H9 (cell line): ENCODE data around the gene LZTR1. TPM values are rescaled to one million over a fixed set of nuclear protein-coding genes. Genes with fewer than 3 reads are reported as not detected.

Experiments
- DNase-seq: peaks from one replicate; pipeline ENCODE4 v3.0.0-alpha.2; 2017
- H2AFZ ChIP-seq: one replicate; pipeline ENCODE4 v1.6.1; 2013; ENCODE audit warnings: mild to moderate bottlenecking, low read length, control low read depth, moderate library complexity
- H2AK5ac ChIP-seq: 2 replicates; pipeline ENCODE4 v1.6.1; 2013; ENCODE audit warnings: low read length, control low read depth, mixed read lengths; ENCODE audit not compliant: insufficient read length
- H2BK120ac ChIP-seq: one replicate; pipeline ENCODE4 v1.6.1; 2013; ENCODE audit warnings: low read depth, mild to moderate bottlenecking, low read length, control low read depth, inconsistent platforms; ENCODE audit not compliant: poor library complexity, severe bottlenecking
- H2BK12ac ChIP-seq: 2 replicates; pipeline ENCODE4 v1.6.1; 2013; ENCODE audit warnings: low read length, control low read depth, mixed read lengths, low read depth; ENCODE audit not compliant: insufficient read length
- H2BK15ac ChIP-seq: 2 replicates; pipeline ENCODE4 v1.6.1; 2013; ENCODE audit warnings: low read depth, low read length, control low read depth
- H2BK20ac ChIP-seq: one replicate; pipeline ENCODE4 v1.6.1; 2013; ENCODE audit warnings: low read depth, mild to moderate bottlenecking, low read length, control low read depth, inconsistent platforms; ENCODE audit not compliant: poor library complexity, severe bottlenecking
- H2BK5ac ChIP-seq: 2 replicates; pipeline ENCODE4 v1.6.1; 2013; ENCODE audit warnings: low read length, control low read depth, mixed read lengths; ENCODE audit not compliant: insufficient read length
- H3K14ac ChIP-seq: 2 replicates; pipeline ENCODE4 v1.6.1; 2013; ENCODE audit warnings: low read length, control low read depth; ENCODE audit not compliant: insufficient read depth
- H3K18ac ChIP-seq: 2 replicates; pipeline ENCODE4 v1.6.1; 2013; ENCODE audit warnings: low read depth, mild to moderate bottlenecking, mixed read lengths, low read length, control low read depth; ENCODE audit not compliant: insufficient read length
- H3K23ac ChIP-seq: 2 replicates; pipeline ENCODE4 v1.6.1; 2013; ENCODE audit warnings: low read length, control low read depth, mixed read lengths, low read depth; ENCODE audit not compliant: insufficient read length
- H3K23me2 ChIP-seq: 2 replicates; pipeline ENCODE4 v1.6.1; 2013; ENCODE audit warnings: low read depth, mild to moderate bottlenecking, mixed read lengths, low read length, control low read depth; ENCODE audit not compliant: insufficient read length, poor library complexity, severe bottlenecking
- H3K27ac ChIP-seq: 2 replicates; pipeline ENCODE4 v1.5.1; 2013; ENCODE audit warnings: low read length, control low read depth, mixed read lengths, low read depth; ENCODE audit not compliant: insufficient read length
- H3K27me3 ChIP-seq: 2 replicates; pipeline ENCODE4 v1.6.1; 2013; ENCODE audit warnings: low read length, control low read depth, inconsistent platforms; ENCODE audit not compliant: insufficient read depth
- H3K4ac ChIP-seq: 2 replicates; pipeline ENCODE4 v1.6.1; 2013; ENCODE audit warnings: low read depth, mild to moderate bottlenecking, control low read depth, inconsistent platforms, low read length, moderate library complexity
- H3K4me1 ChIP-seq: 2 replicates; pipeline ENCODE4 v1.6.1; 2013; ENCODE audit warnings: low read length, control low read depth, inconsistent platforms; ENCODE audit not compliant: insufficient read depth
- H3K4me2 ChIP-seq: 2 replicates; pipeline ENCODE4 v1.6.1; 2013; ENCODE audit warnings: low read length, control low read depth, mixed read lengths; ENCODE audit not compliant: insufficient read length, insufficient read depth
- H3K56ac ChIP-seq: 2 replicates; pipeline ENCODE4 v1.6.1; 2013; ENCODE audit warnings: low read depth, mild to moderate bottlenecking, mixed read lengths, low read length, control low read depth; ENCODE audit not compliant: insufficient read length
- H3K79me1 ChIP-seq: 2 replicates; pipeline ENCODE4 v1.6.1; 2013; ENCODE audit warnings: low read depth, mild to moderate bottlenecking, moderate library complexity, low read length, control low read depth, inconsistent platforms; ENCODE audit not compliant: insufficient read depth, poor library complexity, severe bottlenecking
- H3K79me2 ChIP-seq: 2 replicates; pipeline ENCODE4 v1.6.1; 2013; ENCODE audit warnings: low read length, control low read depth, inconsistent platforms; ENCODE audit not compliant: insufficient read depth
- H3K9ac ChIP-seq: 2 replicates; pipeline ENCODE4 v1.6.1; 2013; ENCODE audit warnings: low read length, control low read depth, mixed read lengths; ENCODE audit not compliant: insufficient read length; ENCODE audit errors: extremely low read depth
- H3K9me3 ChIP-seq: one replicate; pipeline ENCODE4 v1.6.1; 2013; ENCODE audit warnings: low read depth, low read length, inconsistent platforms; ENCODE audit not compliant: control insufficient read depth
- H3T11ph ChIP-seq: one replicate; pipeline ENCODE4 v1.6.1; 2013; ENCODE audit warnings: mild to moderate bottlenecking, low read length, control low read depth, inconsistent platforms
- H4K20me1 ChIP-seq: one replicate; pipeline ENCODE4 v1.6.1; 2013; ENCODE audit not compliant: control insufficient read depth, insufficient read length, insufficient read depth
- H4K5ac ChIP-seq: 2 replicates; pipeline ENCODE4 v1.6.1; 2013; ENCODE audit warnings: low read depth, mild to moderate bottlenecking, mixed read lengths, low read length, control low read depth; ENCODE audit not compliant: insufficient read length
- H4K8ac ChIP-seq: replicated peaks from 2 replicates; pipeline ENCODE4 v1.6.1; 2013; ENCODE audit warnings: low read length, control low read depth, mixed read lengths, low read depth; ENCODE audit not compliant: insufficient read length
- H4K91ac ChIP-seq: 2 replicates; pipeline ENCODE4 v1.6.1; 2013; ENCODE audit warnings: low read depth, mild to moderate bottlenecking, moderate library complexity, mixed read lengths, low read length, control low read depth; ENCODE audit not compliant: insufficient read length
- H3K27ac Mint-ChIP-seq, 3 experiments: 2 replicates in 2 of 3; 3 replicates in 1 of 3; pipeline ENCODE4 v1.8.0; 2020 to 2021; ENCODE audit warnings: mixed read lengths in 3 of 3, mild to moderate bottlenecking in 1 of 3, moderate library complexity in 1 of 3
- H3K27me3 Mint-ChIP-seq: 2 replicates; pipeline ENCODE4 v1.8.0; 2021; ENCODE audit warnings: low read depth, mild to moderate bottlenecking, moderate library complexity, mixed read lengths
- H3K36me3 Mint-ChIP-seq, 3 experiments: 2 replicates in 2 of 3; 3 replicates in 1 of 3; pipeline ENCODE4 v1.8.0; 2020 to 2021; ENCODE audit warnings: low read depth in 3 of 3, mixed read lengths in 3 of 3; ENCODE audit not compliant: insufficient read depth in 1 of 3
- H3K4me1 Mint-ChIP-seq, 2 experiments: 2 replicates each; pipeline ENCODE4 v1.8.0; 2020; ENCODE audit warnings: mixed read lengths in 2 of 2
- H3K4me3 Mint-ChIP-seq, 2 experiments: 2 replicates in 1 of 2; 3 replicates in 1 of 2; pipeline ENCODE4 v1.8.0; 2020 to 2021; ENCODE audit warnings: mild to moderate bottlenecking in 2 of 2, mixed read lengths in 2 of 2, moderate library complexity in 1 of 2
- H3K9me3 Mint-ChIP-seq, 2 experiments: 2 replicates in 1 of 2; 3 replicates in 1 of 2; pipeline ENCODE4 v1.8.0; 2020; ENCODE audit warnings: mild to moderate bottlenecking in 2 of 2, mixed read lengths in 2 of 2, moderate library complexity in 1 of 2
- WGBS: extraction: QIAGEN DNeasy Blood & Tissue Kit; methylation state at CpG from one replicate; pipeline ENCODE4 v1.1.7; 2013; ENCODE audit warnings: missing lambda C conversion rate, low lambda C conversion rate, mixed read lengths; ENCODE audit not compliant: insufficient read length; ENCODE audit errors: extremely low coverage; 5-methylcytosine and 5-hydroxymethylcytosine counted together
- total RNA-seq: library from RNA; stranded (reverse); gene quantifications from 2 replicates; pipeline ENCODE4 v1.2.1, GENCODE V29; 2021
- TF ChIP-seq, protein P1 (sequence below): fragments of 200-600 bp; sonication (generic); conservative IDR thresholded peaks from 3 replicates; pipeline ENCODE4 v1.8.0; 2021; ENCODE audit warnings: antibody characterized with exemption, mild to moderate bottlenecking

The LZTR1 gene
- total RNA-seq, 1 experiment from 2014 or later: 47.0 TPM

DNA sequence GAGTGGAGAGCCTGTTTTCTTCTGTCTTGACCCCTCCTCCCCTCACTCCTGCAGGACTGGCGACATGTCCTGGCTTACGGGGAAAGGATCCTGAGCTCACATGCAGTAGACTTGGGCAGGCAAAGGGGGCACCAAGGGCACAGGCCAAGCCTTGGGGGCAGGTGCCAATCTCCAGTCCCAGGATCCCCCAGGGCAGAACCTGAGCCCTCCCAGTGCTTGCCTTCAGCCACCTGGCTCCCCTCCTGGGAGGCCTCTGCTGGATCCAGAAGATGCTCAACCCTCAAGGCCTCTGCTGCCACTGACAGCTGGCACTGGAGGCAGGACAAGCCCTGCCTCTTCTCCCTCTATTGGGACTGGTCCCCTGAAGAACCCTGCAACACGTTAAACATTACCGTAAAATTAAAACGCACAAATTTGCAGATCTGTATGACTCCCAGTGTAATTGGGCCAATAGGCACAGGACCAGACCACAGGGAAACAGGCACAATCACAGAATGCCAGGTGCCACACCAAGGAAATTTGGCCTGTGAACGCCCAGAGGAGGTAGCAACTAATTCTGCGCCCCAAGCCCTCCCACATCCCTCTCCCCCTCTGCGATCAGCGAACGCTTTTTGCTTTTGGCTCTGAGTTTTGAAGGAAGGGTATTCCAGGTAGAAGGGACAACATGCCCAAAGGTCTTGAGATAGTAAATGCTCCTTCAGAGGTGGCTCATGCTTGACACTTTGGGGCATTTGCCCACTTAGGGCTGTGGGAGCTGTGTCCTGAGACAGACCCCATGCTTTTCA is 967 bp upstream of the LZTR1 start:
- Histone ChIP-seq H2BK5ac (no peak overlapping the region), H3K56ac (no peak overlapping the region), H2AFZ (no peak overlapping the region), H3K9ac (peak overlapping the region; percentile 35), H2BK20ac (no peak overlapping the region), H2BK15ac (no peak overlapping the region), H3K27me3 (no peaks in the 10 kb centered on the region; the same call in 1 of the 2 replicates), H3K14ac (0 out of 2 replicates have a peak overlapping the region, but pooled peaks have one; percentile 30), H4K91ac (no peak overlapping the region), H3K79me2 (no peaks in the 10 kb centered on the region), H2BK120ac (no peak overlapping the region), H3K27ac (no peak overlapping the region), H3K79me1 (no peaks in the 10 kb centered on the region), H2AK5ac (no peak overlapping the region), H4K20me1 (no peaks in the 10 kb centered on the region), H3K4me2 (peak overlapping the region; percentile 73), H3K18ac (no peak overlapping the region), H3K23ac (no peak overlapping the region), H4K8ac (no peak overlapping the region), H2BK12ac (no peak overlapping the region), H3K9me3 (no peaks in the 10 kb centered on the region), H4K5ac (no peak overlapping the region), H3K23me2 (peaks cover 14% of the 10 kb centered on the region), H3K4ac (no peak overlapping the region), H3T11ph (no peak overlapping the region), H3K4me1 (0 out of 2 replicates have a peak, but pooled peaks cover 2% of the 10 kb centered on the region)
- Mint-ChIP-seq H3K27ac (peak overlapping the region in 2 of 3 experiments; percentile 68 to 90; a peak in 3 of 7 replicates), H3K9me3 (peaks cover 13 to 15% of the 10 kb centered on the region in 2 experiments), H3K4me3 (peak overlapping the region; percentile 94 to 98), H3K4me1 (peaks cover 28 to 30% of the 10 kb centered on the region in 2 experiments), H3K36me3 (peaks cover 4 to 19% (median 12%) of the 10 kb centered on the region in 3 experiments; a peak in 6 of 7 replicates), H3K27me3 (peaks cover 39% of the 10 kb centered on the region)
- DNase-seq: no peak
- TF ChIP-seq, protein P1, sequence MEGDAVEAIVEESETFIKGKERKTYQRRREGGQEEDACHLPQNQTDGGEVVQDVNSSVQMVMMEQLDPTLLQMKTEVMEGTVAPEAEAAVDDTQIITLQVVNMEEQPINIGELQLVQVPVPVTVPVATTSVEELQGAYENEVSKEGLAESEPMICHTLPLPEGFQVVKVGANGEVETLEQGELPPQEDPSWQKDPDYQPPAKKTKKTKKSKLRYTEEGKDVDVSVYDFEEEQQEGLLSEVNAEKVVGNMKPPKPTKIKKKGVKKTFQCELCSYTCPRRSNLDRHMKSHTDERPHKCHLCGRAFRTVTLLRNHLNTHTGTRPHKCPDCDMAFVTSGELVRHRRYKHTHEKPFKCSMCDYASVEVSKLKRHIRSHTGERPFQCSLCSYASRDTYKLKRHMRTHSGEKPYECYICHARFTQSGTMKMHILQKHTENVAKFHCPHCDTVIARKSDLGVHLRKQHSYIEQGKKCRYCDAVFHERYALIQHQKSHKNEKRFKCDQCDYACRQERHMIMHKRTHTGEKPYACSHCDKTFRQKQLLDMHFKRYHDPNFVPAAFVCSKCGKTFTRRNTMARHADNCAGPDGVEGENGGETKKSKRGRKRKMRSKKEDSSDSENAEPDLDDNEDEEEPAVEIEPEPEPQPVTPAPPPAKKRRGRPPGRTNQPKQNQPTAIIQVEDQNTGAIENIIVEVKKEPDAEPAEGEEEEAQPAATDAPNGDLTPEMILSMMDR: no peak
- no CpG with 5 or more reads among the region's 10 CpGs for WGBS
